Testis (tissue), 3 donors: ENCODE measurements around the gene CNKSR3. TPM values are rescaled to one million over a fixed set of nuclear protein-coding genes. Genes with fewer than 3 reads are reported as not detected.
A peak's percentile ranks its signal among the peaks of the same experiment; 100 is the strongest.
"Not testable (repeated sequence)": the region's sequence is repeated elsewhere in the genome, so short reads cannot be mapped to it uniquely, and the experiment has no call there.

ENCODE experiments used
- DNase-seq: peaks from one replicate; pipeline ENCODE4 v3.0.0-alpha.2; 2019
- H3K27ac ChIP-seq, 2 donors: fragments of 200-600 bp; sonication (generic); one replicate each; pipeline ENCODE4 v1.5.1; 2019
- H3K27me3 ChIP-seq: fragments of 200-600 bp; sonication (generic); one replicate; pipeline ENCODE4 v1.5.1; 2019
- H3K36me3 ChIP-seq: fragments of 200-600 bp; sonication (generic); one replicate; pipeline ENCODE4 v1.5.1; 2017; ENCODE audit warnings: low read depth; ENCODE audit errors: missing control alignments
- H3K4me1 ChIP-seq: fragments of 200-600 bp; sonication (generic); one replicate; pipeline ENCODE4 v1.5.1; 2019
- H3K4me3 ChIP-seq, 2 donors: fragments of 200-600 bp; sonication (generic); one replicate each; pipeline ENCODE4 v1.5.1; 2017 to 2019
- H3K9me3 ChIP-seq: fragments of 200-600 bp; sonication (generic); one replicate; pipeline ENCODE4 v1.5.1; 2017
- CTCF ChIP-seq, 3 experiments: fragments of 450-650 bp in 2 of 3; fragments of 200-600 bp in 1 of 3; sonication (generic) in 1 of 3; IDR thresholded peaks; one replicate each; pipeline ENCODE4 v1.5.1; 2016 to 2019; ENCODE audit warnings: antibody characterized with exemption in 3 of 3, mild to moderate bottlenecking in 2 of 3, moderate library complexity in 1 of 3
- POLR2A ChIP-seq: fragments of 450-650 bp; IDR thresholded peaks from one replicate; pipeline ENCODE4 v1.6.1; 2017; ENCODE audit warnings: antibody characterized with exemption, mild to moderate bottlenecking, moderate library complexity
- WGBS, 2 donors: methylation state at CpG; one replicate each; pipeline ENCODE4 v1.1.5; 2018; 5-methylcytosine and 5-hydroxymethylcytosine counted together
- intact Hi-C: fragments of 100-400 bp; cut with DNase I; formaldehyde crosslinking; loops from one replicate; pipeline ENCODE4 v1.15.1; 2023; ENCODE audit warnings: low total_unique reads
- polyA plus RNA-seq: library from polyadenylated mRNA; stranded (reverse); fragments of 350-450 nt; fragmentation: Illumina TruSeq; extraction: RNeasy Lipid Tissue Mini Kit (QIAGEN cat#74804); gene quantifications from one replicate; pipeline ENCODE4 v1.2.3, GENCODE V29; 2014; ENCODE audit warnings: low read depth, low replicate concordance; ENCODE audit not compliant: insufficient read depth
- total RNA-seq, 2 donors: library from RNA; depleted of rRNA; stranded (reverse); fragments of >200 nt; gene quantifications; one replicate each; pipeline ENCODE4 v1.2.3, GENCODE V29; 2016

The CNKSR3 gene
- total and polyA plus RNA-seq, 3 donors from 2014 or later, result 26.0 to 28.7 (median 26.0) TPM

DNA sequence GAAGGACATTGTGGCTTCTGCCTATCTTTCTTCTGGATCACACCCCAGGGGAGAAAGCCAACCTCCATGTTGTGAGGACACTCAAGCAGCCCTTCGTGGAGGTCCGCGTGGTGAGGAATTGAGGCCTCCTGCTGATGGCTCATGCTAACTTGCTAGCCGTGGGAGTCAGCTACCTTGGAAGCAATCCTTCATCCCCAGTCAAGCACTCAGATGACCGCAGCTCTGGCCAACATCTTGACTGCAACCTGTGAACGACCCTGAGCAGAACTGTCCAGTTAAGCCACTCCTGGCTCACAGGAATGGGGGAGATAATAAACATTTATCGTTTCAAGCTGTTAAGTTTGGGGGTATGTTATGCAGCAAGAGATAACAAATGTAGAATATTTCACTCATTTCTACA is 10.9 kb upstream of the CNKSR3 start:
- intact Hi-C loops, result no loop called here
- DNase-seq, result no peak
- WGBS, 2 donors, result 82 to 94% methylated on average over 7 of the region's 7 CpGs
- H3K9me3 ChIP-seq, result no peaks in the 10 kb centered on the region
- H3K4me3 ChIP-seq, result no peak overlapping the region
- H3K27me3 ChIP-seq, result no peaks in the 10 kb centered on the region
- no peak overlapping the region for H3K27ac ChIP-seq
- H3K36me3 ChIP-seq, result no peaks in the 10 kb centered on the region
- H3K4me1 ChIP-seq, result no peaks in the 10 kb centered on the region
- TF ChIP-seq POLR2A (no peak), CTCF (IDR thresholded peaks at IDR 0.05) (no peak)

DNA sequence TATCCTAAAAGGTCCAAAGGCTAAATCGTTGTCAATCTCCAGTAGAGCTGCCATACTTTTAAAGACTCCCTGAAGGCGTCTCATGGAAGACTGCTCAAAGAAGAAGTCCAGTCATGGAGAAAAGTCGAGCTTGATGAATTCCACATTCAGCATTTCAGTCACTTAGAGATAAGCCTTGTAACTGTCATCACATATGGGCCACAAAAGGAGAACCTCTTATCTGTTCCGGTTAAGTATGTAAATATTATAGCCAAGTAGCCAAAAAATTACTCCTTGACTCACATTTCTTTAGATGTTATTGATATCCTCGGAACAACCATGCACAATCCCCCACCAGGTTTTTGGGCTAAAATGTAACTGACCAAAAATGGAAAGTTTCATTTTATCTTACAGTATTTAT is 9.8 kb upstream of the CNKSR3 start:
- H3K9me3 ChIP-seq, result no peaks in the 10 kb centered on the region
- H3K36me3 ChIP-seq, result no peaks in the 10 kb centered on the region
- 63 to 72% methylated on average over 5 of the region's 5 CpGs for WGBS, 2 donors
- intact Hi-C loops, result no loop called here
- peaks cover 3% of the 10 kb centered on the region for H3K4me1 ChIP-seq
- H3K27ac ChIP-seq, result no peak overlapping the region
- H3K4me3 ChIP-seq, result no peak overlapping the region
- H3K27me3 ChIP-seq, result no peaks in the 10 kb centered on the region
- TF ChIP-seq POLR2A (no peak), CTCF (IDR thresholded peaks at IDR 0.05) (no peak)
- no peak for DNase-seq

- intact Hi-C loops, result no loop called here
- 86 to 94% methylated on average over 6 of the region's 6 CpGs for WGBS, 2 donors
These were observed 7.9 kb upstream of the CNKSR3 start for GRCh38 chr6:154518396-154518795.

GRCh38 chr6:154516276-154516675 is 5.8 kb upstream of the CNKSR3 start:
- Histone ChIP-seq H3K9me3 (no peaks in the 10 kb centered on the region), H3K27me3 (no peaks in the 10 kb centered on the region), H3K4me3 (no peak overlapping the region), H3K4me1 (peaks cover 16% of the 10 kb centered on the region), H3K27ac (peak overlapping the region; percentile 51 to 56), H3K36me3 (no peaks in the 10 kb centered on the region)
- no peak for DNase-seq
- 84 to 93% methylated on average over 5 of the region's 5 CpGs for WGBS, 2 donors
- intact Hi-C loops, result no loop called here
- TF ChIP-seq CTCF (IDR thresholded peaks at IDR 0.05) (no peak), POLR2A (no peak)

More at GRCh38 chr6:154518396-154518795, 7.9 kb upstream of the CNKSR3 start:
- Histone ChIP-seq H3K27ac (no peak overlapping the region), H3K27me3 (no peaks in the 10 kb centered on the region), H3K9me3 (no peaks in the 10 kb centered on the region), H3K4me1 (peaks cover 11% of the 10 kb centered on the region), H3K36me3 (no peaks in the 10 kb centered on the region), H3K4me3 (no peak overlapping the region)
- no peak for DNase-seq
- TF ChIP-seq POLR2A (no peak), CTCF (IDR thresholded peaks at IDR 0.05) (no peak)

- no peaks in the 10 kb centered on the region for H3K27me3 ChIP-seq
- 35 to 40% methylated on average over 7 of the region's 7 CpGs for WGBS, 2 donors
- peak overlapping the region; percentile 51 to 56 for H3K27ac ChIP-seq
- H3K4me3 ChIP-seq, result peak overlapping the region in 1 of 2 donors; percentile 4
- DNase-seq, result no peak
- TF ChIP-seq POLR2A (no peak), CTCF (IDR thresholded peaks at IDR 0.05) (no peak)
- H3K36me3 ChIP-seq, result no peaks in the 10 kb centered on the region
- H3K4me1 ChIP-seq, result peaks cover 16% of the 10 kb centered on the region
- intact Hi-C loops, result no loop called here
- no peaks in the 10 kb centered on the region for H3K9me3 ChIP-seq
These were observed 5.3 kb upstream of the CNKSR3 start for GRCh38 chr6:154515826-154516225.

DNA sequence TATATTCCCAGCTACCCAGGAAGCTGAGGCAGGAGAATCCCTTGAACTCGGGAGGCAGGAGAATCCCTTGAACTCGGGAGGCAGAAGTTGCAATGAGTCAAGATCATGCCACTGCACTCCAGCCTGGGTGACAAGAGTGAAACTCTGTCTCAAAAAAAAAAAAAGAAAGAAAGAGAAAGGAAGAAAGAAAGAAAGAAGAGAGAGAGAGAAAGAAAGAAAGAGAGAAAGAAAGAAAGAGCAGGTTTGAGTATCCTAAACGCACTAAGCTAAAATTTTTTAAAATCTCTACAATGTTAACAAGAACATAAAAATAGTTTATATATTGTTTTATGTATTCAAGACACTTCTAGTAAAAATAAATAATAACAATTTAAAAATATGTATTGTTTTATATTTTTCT is 4.6 kb upstream of the CNKSR3 start:
- H3K9me3 ChIP-seq, H3K36me3 ChIP-seq, DNase-seq, intact Hi-C loops, H3K27me3 ChIP-seq: not testable (repeated sequence)
- peak overlapping the region; percentile 34 to 56 for H3K27ac ChIP-seq
- 81 to 83% methylated on average over 3 of the region's 3 CpGs for WGBS, 2 donors
- H3K4me3 ChIP-seq, result peak overlapping the region in 1 of 2 donors; percentile 4
- H3K4me1 ChIP-seq, result peaks cover 16% of the 10 kb centered on the region
